A673 (cell line): ENCODE measurements around the gene PM20D1. TPM values are rescaled to one million over a fixed set of nuclear protein-coding genes. Genes with fewer than 3 reads are reported as not detected.
A peak's percentile ranks its signal among the peaks of the same experiment; 100 is the strongest.

Experiments used
- BruUV-seq: library from RNA; stranded (reverse); fragments of 400-500 nt; replicated peaks from 2 replicates; lab custom pipeline; 2021; lab: Mats Ljungman, UMichigan
- CTCF ChIA-PET: fragments of 300-600 bp; sonication (Branson Sonifier 250); formaldehyde crosslinking; loops from one replicate; lab custom pipeline; 2022; ENCODE audit warnings: antibody characterized with exemption; lab: Charles Lee
- POLR2A ChIA-PET: fragments of 300-600 bp; sonication (Branson Sonifier 250); formaldehyde crosslinking; loops from one replicate; lab custom pipeline; 2022; ENCODE audit warnings: antibody characterized with exemption; ENCODE audit not compliant: low non-redundant PET; lab: Charles Lee
- DNase-seq: peaks from one replicate; pipeline ENCODE4 v3.0.0-alpha.2; 2015; ENCODE audit warnings: low spot score
- H3K27ac ChIP-seq: fragments of 200-600 bp; sonication (generic); 2 replicates; pipeline ENCODE4 v1.5.1; 2016; ENCODE audit warnings: mixed run types, low read depth, mild to moderate bottlenecking, mixed read lengths, antibody characterized with exemption, low read length; ENCODE audit not compliant: poor library complexity, severe bottlenecking
- H3K27me3 ChIP-seq: fragments of 200-600 bp; sonication (generic); replicated peaks from 2 replicates; pipeline ENCODE4 v1.6.1; 2017; ENCODE audit warnings: mixed run types, low read depth, mild to moderate bottlenecking, mixed read lengths, antibody characterized with exemption, low read length; ENCODE audit not compliant: insufficient read depth, poor library complexity
- H3K36me3 ChIP-seq: fragments of 200-600 bp; sonication (generic); 2 replicates; pipeline ENCODE4 v1.6.1; 2016; ENCODE audit warnings: mixed run types, mild to moderate bottlenecking, mixed read lengths, antibody characterized with exemption, low read length; ENCODE audit not compliant: insufficient read depth, poor library complexity, severe bottlenecking
- H3K4me1 ChIP-seq: fragments of 200-600 bp; sonication (generic); 2 replicates; pipeline ENCODE4 v1.6.1; 2017; ENCODE audit warnings: mixed run types, mild to moderate bottlenecking, mixed read lengths, antibody characterized with exemption, low read length; ENCODE audit not compliant: insufficient read depth, poor library complexity, severe bottlenecking
- H3K4me3 ChIP-seq: fragments of 200-600 bp; sonication (generic); 2 replicates; pipeline ENCODE4 v1.5.1; 2016; ENCODE audit warnings: low read depth, mixed run types, mild to moderate bottlenecking, mixed read lengths, low read length; ENCODE audit not compliant: poor library complexity, severe bottlenecking
- H3K9me3 ChIP-seq: fragments of 200-600 bp; sonication (generic); 2 replicates; pipeline ENCODE4 v1.6.1; 2016; ENCODE audit warnings: mixed run types, low read depth, mild to moderate bottlenecking, mixed read lengths, antibody characterized with exemption, low read length; ENCODE audit not compliant: poor library complexity, severe bottlenecking
- CTCF ChIP-seq: fragments of 300-800, 200-600 bp; sonication (generic); conservative IDR thresholded peaks from 2 replicates; pipeline ENCODE4 v1.5.1; 2017; ENCODE audit warnings: low read depth, mild to moderate bottlenecking, antibody characterized with exemption, low read length, moderate library complexity, mixed read lengths
- EZH2 ChIP-seq: fragments of 200-600 bp; sonication (generic); IDR thresholded peaks from 2 replicates; pipeline ENCODE4 v1.6.1; 2017; ENCODE audit warnings: borderline replicate concordance, low read depth, mild to moderate bottlenecking, mixed read lengths, antibody characterized with exemption, low read length; ENCODE audit not compliant: poor library complexity, severe bottlenecking
- intact Hi-C: fragments of 100-400 bp; cut with micrococcal nuclease; formaldehyde crosslinking; loops from one replicate; pipeline ENCODE4 v1.10.0; 2022; ENCODE audit not compliant: unreplicated experiment
- total RNA-seq: library from RNA; stranded (reverse); gene quantifications from 2 replicates; pipeline ENCODE4 v1.2.3, GENCODE V29; 2021

PM20D1 gene
- total RNA-seq, 1 experiment from 2014 or later, result not detected

- ChIA-PET CTCF (interaction anchor here (1.0 kb wide), 1 partner anchor 154 kb away, joined by 3 read pairs; no protein-coding TSS in a partner anchor), POLR2A (no interaction called here)
- H3K4me1 ChIP-seq, result peaks cover 20% of the 10 kb centered on the region
- no TSS peak for BruUV-seq
- TF ChIP-seq CTCF (no peak), EZH2 (no peak)
- H3K9me3 ChIP-seq, result no peaks in the 10 kb centered on the region
- H3K27me3 ChIP-seq, result no peaks in the 10 kb centered on the region
- H3K4me3 ChIP-seq, result peak overlapping the region; percentile 84
- no peak overlapping the region for H3K27ac ChIP-seq
- DNase-seq, result no peak
- intact Hi-C loops, result loop anchor here (2.0 kb wide), 1 partner anchor 63 kb away; no protein-coding TSS in a partner anchor
- peaks cover 7% of the 10 kb centered on the region for H3K36me3 ChIP-seq
These were observed 38.3 kb downstream of the PM20D1 start for GRCh38 chr1:205811660-205812059.

- peak; percentile 47 for DNase-seq
- Histone ChIP-seq H3K27me3 (no peaks in the 10 kb centered on the region), H3K36me3 (peaks cover 7% of the 10 kb centered on the region), H3K9me3 (no peaks in the 10 kb centered on the region), H3K4me3 (no peak overlapping the region), H3K4me1 (peaks cover 20% of the 10 kb centered on the region), H3K27ac (no peak overlapping the region)
- intact Hi-C loops, result no loop called here
- ChIA-PET POLR2A (interaction anchor here (0.6 kb wide), 1 partner anchor 704 kb away, joined by 4 read pairs; no protein-coding TSS in a partner anchor), CTCF (interaction anchor here (1.1 kb wide), 1 partner anchor 167 kb away, joined by 3 read pairs; no protein-coding TSS in a partner anchor)
- TF ChIP-seq CTCF, result peak; percentile 50
- TF ChIP-seq EZH2, result no peak
- no TSS peak for BruUV-seq
These were observed 39.3 kb downstream of the PM20D1 start for GRCh38 chr1:205810448-205811157.

- TF ChIP-seq CTCF (no peak), EZH2 (no peak)
- CTCF ChIA-PET, result interaction anchor here (1.1 kb wide), 1 partner anchor 167 kb away, joined by 3 read pairs; no protein-coding TSS in a partner anchor
- no peaks in the 10 kb centered on the region for H3K27me3 ChIP-seq
- H3K27ac ChIP-seq, result no peak overlapping the region
- POLR2A ChIA-PET, result interaction anchor here (0.6 kb wide), 1 partner anchor 705 kb away, joined by 4 read pairs; no protein-coding TSS in a partner anchor
- peaks cover 7% of the 10 kb centered on the region for H3K36me3 ChIP-seq
- peaks cover 20% of the 10 kb centered on the region for H3K4me1 ChIP-seq
- BruUV-seq, result no TSS peak
- no peak overlapping the region for H3K4me3 ChIP-seq
- H3K9me3 ChIP-seq, result no peaks in the 10 kb centered on the region
- DNase-seq, result no peak
- intact Hi-C loops, result no loop called here
These were observed 40.0 kb downstream of the PM20D1 start for GRCh38 chr1:205809942-205810345.
